Spleen (tissue), 11 donors: ENCODE results near the gene CTNNA2. TPM values are rescaled to one million over a fixed set of nuclear protein-coding genes. Genes with fewer than 3 reads are reported as not detected.

ENCODE experiments used
- DNase-seq: peaks from one replicate; pipeline ENCODE4 v3.0.0-alpha.2; 2020
- H3K27ac ChIP-seq, 8 donors: fragments of 200-600 bp; sonication (generic) in 7 of 8; 1 replicate in 4 of 8; 2 replicates in 4 of 8; pipeline versions ENCODE4 v1.5.0 to v1.8.0; 2016 to 2021; ENCODE audit warnings: inconsistent platforms in 4 of 8, mild to moderate bottlenecking in 4 of 8, moderate library complexity in 1 of 8
- H3K27me3 ChIP-seq, 7 donors: fragments of 200-600 bp; sonication (generic) in 6 of 7; replicated peaks in 1 of 7; 1 replicate in 4 of 7; 2 replicates in 3 of 7; pipeline versions ENCODE4 v1.5.0 to v1.8.0; 2016 to 2021; ENCODE audit warnings: inconsistent platforms in 3 of 7, mild to moderate bottlenecking in 1 of 7
- H3K36me3 ChIP-seq, 6 donors: fragments of 200-600 bp; sonication (generic) in 5 of 6; 1 replicate in 4 of 6; 2 replicates in 2 of 6; pipeline versions ENCODE4 v1.5.0 to v1.8.0; 2016 to 2021; ENCODE audit warnings: inconsistent platforms in 2 of 6
- H3K4me1 ChIP-seq, 6 donors: fragments of 200-600 bp; sonication (generic) in 5 of 6; 1 replicate in 3 of 6; 2 replicates in 3 of 6; pipeline versions ENCODE4 v1.5.0 to v1.8.0; 2016 to 2021; ENCODE audit warnings: inconsistent platforms in 3 of 6
- H3K4me3 ChIP-seq, 8 donors: fragments of 200-600 bp; sonication (generic) in 7 of 8; 1 replicate in 4 of 8; 2 replicates in 4 of 8; pipeline versions ENCODE4 v1.5.0 to v1.8.0; 2016 to 2021; ENCODE audit warnings: inconsistent platforms in 4 of 8, mild to moderate bottlenecking in 4 of 8, moderate library complexity in 2 of 8
- H3K9me3 ChIP-seq, 8 donors: fragments of 200-600 bp; sonication (generic) in 7 of 8; 1 replicate in 4 of 8; 2 replicates in 4 of 8; pipeline versions ENCODE4 v1.5.0 to v1.8.0; 2016 to 2021; ENCODE audit warnings: inconsistent platforms in 4 of 8
- CTCF ChIP-seq, 11 experiments: fragments of 200-600 bp in 7 of 11; fragments of 450-650 bp in 4 of 11; sonication (generic) in 4 of 11; IDR thresholded peaks in 8 of 11; conservative IDR thresholded peaks in 3 of 11; 1 replicate in 7 of 11; 2 replicates in 4 of 11; pipeline versions ENCODE4 v1.4.0 to v1.8.0; 2016 to 2021; ENCODE audit warnings: antibody characterized with exemption in 11 of 11, inconsistent platforms in 4 of 11, mild to moderate bottlenecking in 1 of 11
- POLR2A ChIP-seq, 3 donors: fragments of 450-650 bp; IDR thresholded peaks; one replicate each; pipeline ENCODE4 v1.5.1; 2017; ENCODE audit warnings: antibody characterized with exemption in 3 of 3, mild to moderate bottlenecking in 1 of 3
- POLR2AphosphoS5 ChIP-seq, 3 donors: sonication (generic); formaldehyde crosslinking; IDR thresholded peaks; one replicate each; pipeline ENCODE4 v1.5.1; 2017; ENCODE audit warnings: antibody characterized with exemption in 3 of 3
- WGBS, 5 donors: extraction: QIAGEN DNeasy Blood & Tissue Kit in 3 of 5; methylation state at CpG; one replicate each; pipeline versions ENCODE4 v1.1.5 to v1.1.7; 2013 to 2018; 5-methylcytosine and 5-hydroxymethylcytosine counted together
- intact Hi-C: fragments of 100-400 bp; cut with DNase I; formaldehyde crosslinking; loops from one replicate; pipeline ENCODE4 v1.15.0; 2023; ENCODE audit warnings: low total_unique reads
- polyA plus RNA-seq, 3 donors: library from polyadenylated mRNA; stranded (reverse); fragments of 200-250 nt; gene quantifications; one replicate each; pipeline ENCODE4 v1.2.1, GENCODE V29; 2013
- total RNA-seq, 7 donors: library from RNA; depleted of rRNA in 3 of 7; stranded (reverse); fragments of >200 nt in 3 of 7; fragmentation: NEBNext Ultra II Directional in 4 of 7; extraction: Animal tissue kit (Norgen Biotek cat#: 25700) in 4 of 7; gene quantifications; one replicate each; pipeline versions ENCODE4 v1.1.0 to v1.2.1, GENCODE V29; 2016 to 2021
- donor health status: healthy with polysubstance abuse.
- donor health status: DM: no; HTN: no; CAD: no; lungs with moderate emphysema.
- donor health status: DM: no; HTN: no; CAD: no.
- donor health status: Bipolar disorder and iron deficiency.
- donor health status: healthy.
- donor health status: DM: no; HTN: no; CAD: no.
- donor health status: DM: yes; HTN: yes; CAD: no.

The CTNNA2 gene
- total and polyA plus RNA-seq, 10 donors: not detected

GRCh38 chr2:79938648-79939047 lies 425.8 kb downstream of the CTNNA2 start:
- 78 to 95% (median 87%) methylated on average over 1 of the region's 1 CpG for WGBS, 5 donors
- no peak overlapping the region for H3K27ac ChIP-seq
- no peaks in the 10 kb centered on the region for H3K36me3 ChIP-seq
- H3K9me3 ChIP-seq: no peaks in the 10 kb centered on the region
- no peaks in the 10 kb centered on the region for H3K4me1 ChIP-seq
- peaks cover 0 to 22% (median 0%) of the 10 kb centered on the region in 7 donors for H3K27me3 ChIP-seq
- H3K4me3 ChIP-seq: no peak overlapping the region
- intact Hi-C loops: no loop called here
- no peak for DNase-seq
- TF ChIP-seq POLR2AphosphoS5 (IDR thresholded peaks at IDR 0.05) (no peak), POLR2A (IDR thresholded peaks at IDR 0.05) (no peak), CTCF (IDR thresholded peaks at IDR 0.05 in 8 of 11, conservative IDR thresholded peaks at IDR 0.05 in 3 of 11) (no peak)

- H3K36me3 ChIP-seq: no peaks in the 10 kb centered on the region
- no peak overlapping the region for H3K27ac ChIP-seq
- WGBS, 5 donors: 92 to 95% (median 92%) methylated on average over 2 of the region's 2 CpGs
- DNase-seq: no peak
- intact Hi-C loops: no loop called here
- H3K4me1 ChIP-seq: no peaks in the 10 kb centered on the region
- H3K27me3 ChIP-seq: peaks cover 0 to 16% (median 0%) of the 10 kb centered on the region in 7 donors
- no peak overlapping the region for H3K4me3 ChIP-seq
- TF ChIP-seq CTCF (IDR thresholded peaks at IDR 0.05 in 8 of 11, conservative IDR thresholded peaks at IDR 0.05 in 3 of 11) (no peak), POLR2AphosphoS5 (IDR thresholded peaks at IDR 0.05) (no peak), POLR2A (IDR thresholded peaks at IDR 0.05) (no peak)
- H3K9me3 ChIP-seq: no peaks in the 10 kb centered on the region
These were observed 427.5 kb downstream of the CTNNA2 start for GRCh38 chr2:79940364-79940763.

GRCh38 chr2:79941179-79941578 lies 428.3 kb downstream of the CTNNA2 start:
- 71 to 87% (median 78%) methylated on average over 2 of the region's 2 CpGs for WGBS, 5 donors
- intact Hi-C loops: no loop called here
- no peak for DNase-seq
- Histone ChIP-seq H3K27me3 (peaks cover 0 to 13% (median 0%) of the 10 kb centered on the region in 7 donors), H3K36me3 (no peaks in the 10 kb centered on the region), H3K9me3 (no peaks in the 10 kb centered on the region), H3K4me3 (no peak overlapping the region), H3K27ac (no peak overlapping the region), H3K4me1 (no peaks in the 10 kb centered on the region)
- no peak for TF ChIP-seq CTCF (IDR thresholded peaks at IDR 0.05 in 8 of 11, conservative IDR thresholded peaks at IDR 0.05 in 3 of 11)
- no peak for TF ChIP-seq POLR2A (IDR thresholded peaks at IDR 0.05)
- no peak for TF ChIP-seq POLR2AphosphoS5 (IDR thresholded peaks at IDR 0.05)

- Histone ChIP-seq H3K4me3 (no peak overlapping the region), H3K36me3 (no peaks in the 10 kb centered on the region), H3K4me1 (no peaks in the 10 kb centered on the region), H3K27me3 (peaks cover 0 to 13% (median 0%) of the 10 kb centered on the region in 7 donors), H3K9me3 (no peaks in the 10 kb centered on the region), H3K27ac (no peak overlapping the region)
- intact Hi-C loops: no loop called here
- DNase-seq: no peak
- TF ChIP-seq POLR2A (IDR thresholded peaks at IDR 0.05) (no peak), POLR2AphosphoS5 (IDR thresholded peaks at IDR 0.05) (no peak), CTCF (IDR thresholded peaks at IDR 0.05 in 8 of 11, conservative IDR thresholded peaks at IDR 0.05 in 3 of 11) (no peak)
- 61 to 92% (median 74%) methylated on average over 1 of the region's 1 CpG for WGBS, 5 donors
These were observed 431.4 kb downstream of the CTNNA2 start for GRCh38 chr2:79944205-79944604.
